ENCODE results near the gene SH3BGRL3. TPM values are rescaled to one million over a fixed set of nuclear protein-coding genes. Genes with fewer than 3 reads are reported as not detected.
"Not testable (repeated sequence)": the region's sequence is repeated elsewhere in the genome, so short reads cannot be mapped to it uniquely, and the experiment has no call there.

The SH3BGRL3 gene
- total RNA-seq, 2 donors from 2014 or later: 261 to 364 TPM

- Mint-ChIP-seq H3K9me3 (no peaks in the 10 kb centered on the region), H3K27ac (peak overlapping the region; percentile 87 to 96), H3K36me3 (peaks cover 22 to 34% of the 10 kb centered on the region in 2 donors)
- no peak for ATAC-seq
- DNase-seq (ENCODE audit: low spot score in 2 of 2): peak in 1 of 2 donors; percentile 73
These were observed 5.6 kb downstream of the SH3BGRL3 start for GRCh38 chr1:26285366-26286063.

- ATAC-seq: no peak
- no peak for DNase-seq (ENCODE audit: low spot score in 2 of 2)
- H3K9me3 Mint-ChIP-seq: no peaks in the 10 kb centered on the region
- H3K27ac Mint-ChIP-seq: peak overlapping the region in 1 of 2 donors; percentile 87
- H3K36me3 Mint-ChIP-seq: peaks cover 17 to 29% of the 10 kb centered on the region in 2 donors
These were observed 6.2 kb downstream of the SH3BGRL3 start for GRCh38 chr1:26286064-26286416.

- DNase-seq (ENCODE audit: low spot score in 2 of 2) (peak in 1 of 2 donors; percentile 62), ATAC-seq (peak; percentile 28 to 30)
- Mint-ChIP-seq H3K9me3 (no peaks in the 10 kb centered on the region), H3K27ac (peak overlapping the region; percentile 96 to 97), H3K36me3 (peaks cover 10 to 21% of the 10 kb centered on the region in 2 donors)
These were observed 7.3 kb downstream of the SH3BGRL3 start for GRCh38 chr1:26287033-26287711.

GRCh38 chr1:26287811-26288210 lies 7.9 kb downstream of the SH3BGRL3 start:
- H3K27ac Mint-ChIP-seq: peak overlapping the region; percentile 96 to 97
- H3K9me3 Mint-ChIP-seq: no peaks in the 10 kb centered on the region
- H3K36me3 Mint-ChIP-seq: peaks cover 10 to 17% of the 10 kb centered on the region in 2 donors
- ATAC-seq (no peak), DNase-seq (ENCODE audit: low spot score in 2 of 2) (no peak)

- H3K36me3 Mint-ChIP-seq: peaks cover 10 to 11% of the 10 kb centered on the region in 2 donors
- DNase-seq (ENCODE audit: low spot score in 2 of 2): peak in 1 of 2 donors; percentile 55
These were observed 8.5 kb downstream of the SH3BGRL3 start for GRCh38 chr1:26288311-26288941.

GRCh38 chr1:26289158-26290059 lies 9.5 kb downstream of the SH3BGRL3 start:
- ATAC-seq (peak in 1 of 2 donors; percentile 21), DNase-seq (ENCODE audit: low spot score in 2 of 2) (no peak)
- peaks cover 8 to 9% of the 10 kb centered on the region in 2 donors for H3K36me3 Mint-ChIP-seq
- no peaks in the 10 kb centered on the region for H3K9me3 Mint-ChIP-seq
- H3K27ac Mint-ChIP-seq: peak overlapping the region; percentile 96 to 97

More at GRCh38 chr1:26288311-26288941, 8.5 kb downstream of the SH3BGRL3 start:
- peak overlapping the region; percentile 96 to 97 for H3K27ac Mint-ChIP-seq
- H3K9me3 Mint-ChIP-seq: no peaks in the 10 kb centered on the region
- peak; percentile 56 to 61 for ATAC-seq

- no peaks in the 10 kb centered on the region for H3K9me3 Mint-ChIP-seq
- ATAC-seq (peak in 1 of 2 donors; percentile 13), DNase-seq (ENCODE audit: low spot score in 2 of 2) (no peak)
- peaks cover 0 to under 1% of the 10 kb centered on the region in 2 donors for H3K36me3 Mint-ChIP-seq
- H3K27ac Mint-ChIP-seq: peak overlapping the region; percentile 96 to 97
These were observed 10.4 kb downstream of the SH3BGRL3 start for GRCh38 chr1:26290122-26290881.

GRCh38 chr1:26290882-26291261 lies 11.0 kb downstream of the SH3BGRL3 start:
- H3K27ac Mint-ChIP-seq: peak overlapping the region in 1 of 2 donors; percentile 97
- no peaks in the 10 kb centered on the region for H3K36me3 Mint-ChIP-seq
- DNase-seq (ENCODE audit: low spot score in 2 of 2) (no peak), ATAC-seq (no peak)
- no peaks in the 10 kb centered on the region for H3K9me3 Mint-ChIP-seq

GRCh38 chr1:26291433-26291832 lies 11.5 kb downstream of the SH3BGRL3 start:
- H3K9me3 Mint-ChIP-seq: no peaks in the 10 kb centered on the region
- no peaks in the 10 kb centered on the region for H3K36me3 Mint-ChIP-seq
- peak overlapping the region; percentile 76 to 97 for H3K27ac Mint-ChIP-seq
- no peak for ATAC-seq
- DNase-seq (ENCODE audit: low spot score in 2 of 2): no peak

- ATAC-seq: no peak
- DNase-seq (ENCODE audit: low spot score in 2 of 2): no peak
- H3K9me3 Mint-ChIP-seq: no peaks in the 10 kb centered on the region
- H3K27ac Mint-ChIP-seq: peak overlapping the region; percentile 76 to 97
- H3K36me3 Mint-ChIP-seq: no peaks in the 10 kb centered on the region
These were observed 12.1 kb downstream of the SH3BGRL3 start for GRCh38 chr1:26291939-26292338.

GRCh38 chr1:26292735-26293134 lies 12.8 kb downstream of the SH3BGRL3 start:
- H3K9me3 Mint-ChIP-seq; ATAC-seq; H3K36me3 Mint-ChIP-seq; DNase-seq (ENCODE audit: low spot score in 2 of 2): not testable (repeated sequence)
- peak overlapping the region in 1 of 2 donors; percentile 97 for H3K27ac Mint-ChIP-seq

- no peaks in the 10 kb centered on the region for H3K9me3 Mint-ChIP-seq
- no peaks in the 10 kb centered on the region for H3K36me3 Mint-ChIP-seq
- H3K27ac Mint-ChIP-seq: no peak overlapping the region
- DNase-seq (ENCODE audit: low spot score in 2 of 2) (no peak), ATAC-seq (no peak)
These were observed 14.1 kb downstream of the SH3BGRL3 start for GRCh38 chr1:26293911-26294463.

GRCh38 chr1:26295194-26296138 lies 15.6 kb downstream of the SH3BGRL3 start:
- Mint-ChIP-seq H3K36me3 (no peaks in the 10 kb centered on the region), H3K9me3 (no peaks in the 10 kb centered on the region), H3K27ac (peak overlapping the region; percentile 3 to 69)
- DNase-seq (ENCODE audit: low spot score in 2 of 2) (no peak), ATAC-seq (no peak)

GRCh38 chr1:26296340-26297056 lies 16.6 kb downstream of the SH3BGRL3 start:
- Mint-ChIP-seq H3K27ac (peak overlapping the region; percentile 38 to 76), H3K9me3 (no peaks in the 10 kb centered on the region), H3K36me3 (no peaks in the 10 kb centered on the region)
- ATAC-seq (no peak), DNase-seq (ENCODE audit: low spot score in 2 of 2) (no peak)

Data from activated naive CD4-positive, alpha-beta T cell treated with anti-CD3 and anti-CD28 coated beads, Interleukin-2, amount 50 U/mL, for 72 hours (primary cell).